Vagina (tissue), 2 donors: ENCODE measurements around the gene EYA4. TPM values are rescaled to one million over a fixed set of nuclear protein-coding genes. Genes with fewer than 3 reads are reported as not detected.

ENCODE experiments used
- DNase-seq, 2 donors: peaks; one replicate each; pipeline ENCODE4 v3.0.0-alpha.2; 2017; ENCODE audit errors: extremely low spot score in 2 of 2
- H3K27ac ChIP-seq: fragments of 200-600 bp; sonication (generic); one replicate; pipeline ENCODE4 v1.5.1; 2019
- H3K27me3 ChIP-seq: fragments of 200-600 bp; sonication (generic); one replicate; pipeline ENCODE4 v1.5.1; 2019
- H3K36me3 ChIP-seq, 2 donors: fragments of 200-600 bp; sonication (generic); one replicate each; pipeline ENCODE4 v1.5.1; 2017 to 2019
- H3K4me1 ChIP-seq: fragments of 200-600 bp; sonication (generic); one replicate; pipeline ENCODE4 v1.5.1; 2019
- H3K4me3 ChIP-seq, 2 donors: fragments of 200-600 bp; sonication (generic); 1 replicate in 1 of 2; 2 replicates in 1 of 2; pipeline ENCODE4 v1.5.1; 2016 to 2019
- H3K9me3 ChIP-seq: fragments of 200-600 bp; sonication (generic); one replicate; pipeline ENCODE4 v1.5.1; 2019
- CTCF ChIP-seq, 3 experiments: fragments of 450-650 bp in 2 of 3; fragments of 200-600 bp in 1 of 3; sonication (generic) in 1 of 3; IDR thresholded peaks; one replicate each; pipeline ENCODE4 v1.5.1; 2017 to 2019; ENCODE audit warnings: antibody characterized with exemption in 3 of 3, mild to moderate bottlenecking in 2 of 3, moderate library complexity in 2 of 3
- POLR2A ChIP-seq, 2 donors: fragments of 450-650 bp; IDR thresholded peaks; one replicate each; pipeline ENCODE4 v1.6.1; 2017; ENCODE audit warnings: antibody characterized with exemption in 2 of 2, mild to moderate bottlenecking in 2 of 2, moderate library complexity in 2 of 2
- POLR2AphosphoS5 ChIP-seq, 2 donors: sonication (generic); formaldehyde crosslinking; IDR thresholded peaks; one replicate each; pipeline ENCODE4 v1.9.0; 2017; ENCODE audit warnings: antibody characterized with exemption in 2 of 2, mild to moderate bottlenecking in 2 of 2, low read depth in 1 of 2; ENCODE audit not compliant: insufficient read depth in 1 of 2
- intact Hi-C: fragments of 100-400 bp; cut with DNase I; formaldehyde crosslinking; loops from one replicate; pipeline ENCODE4 v1.15.1; 2023
- total RNA-seq: library from RNA; depleted of rRNA; stranded (reverse); fragments of >200 nt; gene quantifications from one replicate; pipeline ENCODE4 v1.2.3, GENCODE V29; 2016

Gene EYA4
- total RNA-seq, 1 donor from 2014 or later: 18.7 TPM

- no peak overlapping the region for H3K4me3 ChIP-seq
- no peak overlapping the region for H3K27ac ChIP-seq
- TF ChIP-seq POLR2AphosphoS5 (IDR thresholded peaks at IDR 0.05; ENCODE audit: insufficient read depth in 1 of 2, low read depth in 1 of 2) (no peak), POLR2A (IDR thresholded peaks at IDR 0.05) (no peak), CTCF (IDR thresholded peaks at IDR 0.05) (no peak)
- no peak for DNase-seq
- intact Hi-C loops: no loop called here
- H3K4me1 ChIP-seq: no peaks in the 10 kb centered on the region
- H3K27me3 ChIP-seq: no peaks in the 10 kb centered on the region
- no peaks in the 10 kb centered on the region for H3K36me3 ChIP-seq
- no peaks in the 10 kb centered on the region for H3K9me3 ChIP-seq
Measured at GRCh38 chr6:133388731-133389130, 147.6 kb downstream of the EYA4 start.

GRCh38 chr6:133390168-133390567 lies 149.0 kb downstream of the EYA4 start:
- Histone ChIP-seq H3K27ac (no peak overlapping the region), H3K36me3 (no peaks in the 10 kb centered on the region), H3K4me1 (no peaks in the 10 kb centered on the region), H3K9me3 (no peaks in the 10 kb centered on the region), H3K4me3 (no peak overlapping the region), H3K27me3 (no peaks in the 10 kb centered on the region)
- DNase-seq: no peak
- TF ChIP-seq POLR2AphosphoS5 (IDR thresholded peaks at IDR 0.05; ENCODE audit: insufficient read depth in 1 of 2, low read depth in 1 of 2) (no peak), POLR2A (IDR thresholded peaks at IDR 0.05) (no peak), CTCF (IDR thresholded peaks at IDR 0.05) (no peak)
- intact Hi-C loops: no loop called here

- H3K4me3 ChIP-seq: no peak overlapping the region
- intact Hi-C loops: no loop called here
- no peak for TF ChIP-seq POLR2AphosphoS5 (IDR thresholded peaks at IDR 0.05; ENCODE audit: insufficient read depth in 1 of 2, low read depth in 1 of 2)
- TF ChIP-seq CTCF (IDR thresholded peaks at IDR 0.05): no peak
- no peaks in the 10 kb centered on the region for H3K4me1 ChIP-seq
- no peaks in the 10 kb centered on the region for H3K27me3 ChIP-seq
- no peak for DNase-seq
- no peaks in the 10 kb centered on the region for H3K9me3 ChIP-seq
- H3K36me3 ChIP-seq: no peaks in the 10 kb centered on the region
- H3K27ac ChIP-seq: no peak overlapping the region
Measured at GRCh38 chr6:133392015-133392414, 150.9 kb downstream of the EYA4 start.

- H3K4me1 ChIP-seq: no peaks in the 10 kb centered on the region
- no peak for DNase-seq
- H3K9me3 ChIP-seq: no peaks in the 10 kb centered on the region
- no peak for TF ChIP-seq POLR2AphosphoS5 (IDR thresholded peaks at IDR 0.05; ENCODE audit: insufficient read depth in 1 of 2, low read depth in 1 of 2)
- TF ChIP-seq POLR2A (IDR thresholded peaks at IDR 0.05): no peak
- TF ChIP-seq CTCF (IDR thresholded peaks at IDR 0.05): no peak
- H3K4me3 ChIP-seq: no peak overlapping the region
- no peaks in the 10 kb centered on the region for H3K27me3 ChIP-seq
- no peak overlapping the region for H3K27ac ChIP-seq
- H3K36me3 ChIP-seq: no peaks in the 10 kb centered on the region
- intact Hi-C loops: no loop called here
Measured at GRCh38 chr6:133392641-133393040, 151.5 kb downstream of the EYA4 start.

- Histone ChIP-seq H3K27me3 (no peaks in the 10 kb centered on the region), H3K36me3 (no peaks in the 10 kb centered on the region), H3K4me1 (no peaks in the 10 kb centered on the region), H3K4me3 (no peak overlapping the region), H3K27ac (no peak overlapping the region), H3K9me3 (no peaks in the 10 kb centered on the region)
- intact Hi-C loops: no loop called here
- TF ChIP-seq POLR2AphosphoS5 (IDR thresholded peaks at IDR 0.05; ENCODE audit: insufficient read depth in 1 of 2, low read depth in 1 of 2) (no peak), POLR2A (IDR thresholded peaks at IDR 0.05) (no peak), CTCF (IDR thresholded peaks at IDR 0.05) (no peak)
- no peak for DNase-seq
Measured at GRCh38 chr6:133393891-133394290, 152.7 kb downstream of the EYA4 start.
